ENCODE data around the gene WNT3.

Gene WNT3

DNA sequence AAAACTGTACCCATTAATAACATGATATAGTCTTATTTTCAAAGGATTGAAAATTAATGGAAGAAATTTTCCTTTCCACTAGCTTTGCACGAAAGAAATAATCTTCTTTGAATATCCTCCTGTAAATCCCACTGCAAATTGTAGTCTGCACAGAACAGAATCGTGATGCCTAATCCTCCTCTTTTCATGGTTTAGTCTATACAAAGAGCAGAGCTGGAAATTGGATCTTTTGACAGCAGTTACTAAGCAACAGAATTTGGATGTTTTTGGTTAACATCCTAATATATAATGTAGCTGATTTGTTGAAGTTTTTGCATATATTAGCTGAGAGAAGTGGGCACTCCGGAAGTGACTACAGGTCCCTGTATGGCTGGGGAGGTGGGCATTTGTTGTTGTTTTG, 98.6 kb downstream of the WNT3 start:
- Histone ChIP-seq H3K36me3 (ENCODE audit: insufficient read depth, low read depth, low read length) (peaks cover 5% of the 10 kb centered on the region; the same call in 1 of the 2 replicates), H3K27ac (ENCODE audit: low read length) (no peak overlapping the region), H3K4me1 (ENCODE audit: insufficient read depth, low read length) (no peaks in the 10 kb centered on the region), H3K4me3 (ENCODE audit: low read length) (no peak overlapping the region), H3K9me3 (ENCODE audit: insufficient read depth, low read depth, low read length) (no peaks in the 10 kb centered on the region), H3K9ac (ENCODE audit: low read depth, low read length) (no peak overlapping the region), H3K27me3 (ENCODE audit: insufficient read depth, low read length) (no peaks in the 10 kb centered on the region)

DNA sequence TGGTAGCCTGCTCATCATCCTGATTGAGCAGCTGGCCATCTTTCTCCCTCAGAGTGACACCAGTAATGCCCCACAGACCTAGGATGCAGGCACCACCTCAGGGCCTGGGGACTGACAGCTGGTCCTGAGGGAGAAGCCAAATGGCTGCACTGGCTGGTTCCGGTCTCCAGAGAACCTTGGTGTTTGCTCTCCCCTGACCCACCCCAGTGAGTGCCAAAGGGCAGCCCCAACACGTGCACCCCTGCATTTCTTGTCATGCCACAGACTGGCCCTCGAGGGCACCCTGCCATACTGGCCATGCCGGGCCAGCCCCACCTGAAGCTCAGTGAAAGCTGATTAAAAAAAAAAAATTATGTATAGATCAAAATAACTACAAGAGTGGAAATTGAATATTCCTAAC, 100.5 kb downstream of the WNT3 start:
- peaks cover 10% of the 10 kb centered on the region for H3K36me3 ChIP-seq (ENCODE audit: insufficient read depth, low read depth, low read length)

More for the DNA sequence above, 100.5 kb downstream of the WNT3 start:
- Histone ChIP-seq H3K9ac (ENCODE audit: low read depth, low read length) (no peak overlapping the region), H3K27ac (ENCODE audit: low read length) (no peak overlapping the region), H3K4me1 (ENCODE audit: insufficient read depth, low read length) (no peaks in the 10 kb centered on the region), H3K27me3 (ENCODE audit: insufficient read depth, low read length) (no peaks in the 10 kb centered on the region), H3K9me3 (ENCODE audit: insufficient read depth, low read depth, low read length) (no peaks in the 10 kb centered on the region), H3K4me3 (ENCODE audit: low read length) (no peak overlapping the region)

All from iPS-20b (cell line).